HG03378 (cell line): ENCODE results near the gene ERCC8.

Source experiments
- ATAC-seq: cut with Tn5 transposase; IDR thresholded peaks from one replicate; pipeline ENCODE4 v1.9.1; 2021; ENCODE audit warnings: mild to moderate bottlenecking, moderate library complexity; ENCODE audit not compliant: unreplicated experiment

The ERCC8 gene

DNA sequence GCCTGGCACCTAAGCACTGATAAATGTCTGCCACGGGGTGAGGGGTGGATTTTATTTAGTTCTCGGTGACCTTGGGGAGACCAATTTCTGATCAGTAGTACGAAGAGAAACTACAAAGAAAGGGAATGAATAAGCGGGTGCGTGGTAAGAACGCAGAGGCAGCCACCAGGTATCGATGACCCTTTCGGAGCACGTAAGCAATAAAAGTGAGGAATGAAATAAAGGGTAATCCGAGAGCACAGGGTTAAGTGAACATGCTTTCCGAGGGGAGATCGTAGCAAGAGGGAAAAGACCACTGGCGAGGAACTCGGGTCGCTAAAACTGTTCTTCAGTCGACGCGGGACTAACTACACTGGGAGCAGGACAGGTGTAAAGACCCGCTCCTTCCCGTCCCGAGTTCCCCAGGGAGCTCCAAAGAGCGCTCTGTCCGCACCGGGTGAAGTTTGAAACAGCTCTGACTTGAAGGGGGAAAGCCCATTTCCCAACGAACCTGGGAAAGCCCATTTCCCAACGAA, 101.9 kb downstream of the ERCC8 start:
- no peak for ATAC-seq

GRCh38 chr5:60841361-60841760, 103.5 kb downstream of the ERCC8 start:
- ATAC-seq, result no peak

DNA sequence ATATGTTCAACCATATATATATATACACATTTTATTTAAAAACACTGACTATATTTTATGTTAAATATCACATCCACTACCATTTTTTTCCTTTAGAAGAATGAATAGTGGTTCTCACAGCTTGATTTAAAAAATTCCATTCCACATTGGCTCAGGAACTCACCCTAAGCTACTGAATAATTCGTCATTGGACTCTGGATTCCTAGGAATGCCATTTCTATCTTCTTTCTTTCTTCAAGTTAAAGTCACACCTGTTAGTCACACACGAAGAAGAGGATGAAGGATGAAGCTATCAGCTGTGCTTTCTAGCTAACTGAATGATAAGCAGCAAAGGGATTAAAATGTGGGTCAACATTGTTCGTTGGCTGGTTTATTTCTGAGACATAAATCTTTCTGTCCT, 108.7 kb downstream of the ERCC8 start:
- no peak for ATAC-seq

GRCh38 chr5:60835554-60835953, 109.3 kb downstream of the ERCC8 start:
- no peak for ATAC-seq

- no peak for ATAC-seq
Measured at GRCh38 chr5:60833520-60833919, 111.3 kb downstream of the ERCC8 start.

DNA sequence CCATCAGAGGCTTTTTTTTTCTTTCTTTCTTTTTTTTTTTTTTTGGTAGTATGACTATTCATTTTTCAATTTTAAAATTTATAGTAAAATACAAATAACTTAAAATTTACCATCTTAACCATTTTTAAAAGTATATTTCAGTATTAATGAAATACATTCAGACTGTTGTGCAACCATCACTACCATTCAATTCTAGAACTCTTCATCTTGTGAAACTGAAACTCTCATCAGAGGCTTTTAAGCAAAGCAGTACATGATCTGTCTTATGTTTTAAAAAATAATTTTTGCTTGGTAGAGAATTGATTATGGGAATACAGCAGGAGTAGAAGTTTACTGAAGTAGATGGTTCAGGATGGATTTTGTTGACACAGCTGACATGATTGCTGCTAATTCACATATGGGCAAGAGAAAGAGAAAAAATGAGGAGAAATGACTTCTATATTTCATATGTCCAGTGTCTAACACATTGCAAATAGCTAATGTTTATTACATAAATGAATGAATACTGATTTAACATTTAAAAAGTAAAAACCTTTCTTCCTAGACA, 114.2 kb downstream of the ERCC8 start:
- no peak for ATAC-seq

- ATAC-seq, result no peak
Measured at GRCh38 chr5:60829490-60830266, 115.2 kb downstream of the ERCC8 start.

DNA sequence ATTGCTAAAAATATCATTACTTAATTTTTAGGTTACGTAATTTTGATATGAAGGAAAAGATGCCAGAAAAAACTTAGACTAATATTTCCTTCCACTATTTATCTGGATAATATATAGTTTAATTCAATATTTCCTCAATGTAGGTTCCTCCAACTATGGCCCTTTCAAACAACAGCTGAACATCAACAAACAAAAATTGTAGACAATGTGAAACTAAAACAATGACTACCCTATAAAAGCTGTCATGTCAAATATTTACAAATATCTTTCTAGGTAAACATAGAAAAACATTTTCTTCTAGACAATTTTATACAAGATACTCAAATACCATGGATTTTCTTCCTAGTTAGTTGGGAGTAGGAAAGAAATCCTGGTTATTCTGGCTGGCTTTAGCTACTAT, 117.7 kb downstream of the ERCC8 start:
- ATAC-seq, result no peak

- ATAC-seq, result peak; percentile 91
Measured at GRCh38 chr5:60826653-60827052, 118.2 kb downstream of the ERCC8 start.
